GM19099 (cell line): ENCODE data around the gene PLA2G4C.

ENCODE experiments used
- POLR2A ChIP-seq: IDR thresholded peaks from 3 replicates; pipeline ENCODE4 v1.6.1; 2011; ENCODE audit warnings: low read depth; ENCODE audit not compliant: insufficient read length; ENCODE audit errors: extremely low read depth

PLA2G4C gene

GRCh38 chr19:48030073-48030472 is 80.5 kb downstream of the PLA2G4C start:
- no peak for TF ChIP-seq POLR2A

- TF ChIP-seq POLR2A: no peak
Observed at GRCh38 chr19:48029431-48029830, 81.2 kb downstream of the PLA2G4C start.

DNA sequence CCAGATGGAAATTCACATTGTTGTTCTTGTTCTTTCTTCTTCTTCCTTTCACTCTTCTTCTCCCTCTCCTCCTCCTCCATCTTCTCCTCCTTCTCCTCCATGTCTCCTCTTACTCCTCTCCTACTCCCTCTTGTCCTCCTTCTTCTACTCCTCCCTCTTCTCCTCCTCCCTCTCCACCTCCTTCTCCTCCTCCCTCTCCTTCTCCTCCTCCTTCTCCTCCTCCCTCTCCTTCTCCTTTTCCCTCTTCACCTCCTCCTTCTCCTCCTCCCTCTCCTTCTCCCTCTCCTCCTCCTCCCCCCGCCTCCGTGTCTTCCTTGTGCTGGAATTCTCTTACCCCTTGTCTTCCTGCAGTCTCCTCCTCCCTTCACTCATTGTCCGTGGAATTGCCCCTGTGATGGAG is 85.1 kb downstream of the PLA2G4C start:
- no peak for TF ChIP-seq POLR2A

- TF ChIP-seq POLR2A: no peak
Observed at GRCh38 chr19:48023518-48023917, 87.1 kb downstream of the PLA2G4C start.

GRCh38 chr19:48023011-48023410 is 87.6 kb downstream of the PLA2G4C start:
- no peak for TF ChIP-seq POLR2A

- no peak for TF ChIP-seq POLR2A
Observed at GRCh38 chr19:48020686-48021085, 89.9 kb downstream of the PLA2G4C start.

DNA sequence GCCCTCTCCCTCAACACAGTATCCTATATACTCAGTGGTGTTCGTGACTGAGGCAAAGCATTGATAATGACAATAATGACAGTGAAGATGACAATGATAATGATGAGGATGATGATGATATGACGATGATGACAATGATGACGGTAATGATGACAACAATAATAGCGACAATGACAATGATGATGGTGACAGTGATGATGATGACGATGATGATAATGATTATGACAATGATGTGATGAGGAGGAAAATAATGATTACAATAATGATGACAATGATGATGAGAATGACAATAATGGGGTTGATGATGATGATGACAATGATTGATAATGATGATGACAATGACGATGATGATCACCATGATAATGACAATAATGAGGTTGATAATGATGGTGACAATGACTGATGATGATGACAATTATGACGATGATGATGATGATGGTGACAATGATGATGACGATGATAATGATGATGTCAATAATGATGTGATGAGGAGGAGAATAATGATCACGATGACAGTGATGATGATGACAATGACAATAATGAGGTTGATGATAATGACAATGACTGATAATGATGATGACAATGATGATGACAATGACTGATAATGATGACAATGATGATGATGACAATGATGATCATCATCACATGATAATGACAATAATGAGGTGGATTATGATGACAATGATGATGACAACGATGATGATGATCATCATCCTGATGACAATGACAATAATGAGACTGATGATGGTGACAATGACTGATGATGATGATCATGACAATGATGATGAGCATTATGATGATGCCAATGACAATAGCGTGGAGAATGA is 99.5 kb downstream of the PLA2G4C start:
- TF ChIP-seq POLR2A: no peak

GRCh38 chr19:48006762-48007161 is 103.9 kb downstream of the PLA2G4C start:
- TF ChIP-seq POLR2A: no peak

DNA sequence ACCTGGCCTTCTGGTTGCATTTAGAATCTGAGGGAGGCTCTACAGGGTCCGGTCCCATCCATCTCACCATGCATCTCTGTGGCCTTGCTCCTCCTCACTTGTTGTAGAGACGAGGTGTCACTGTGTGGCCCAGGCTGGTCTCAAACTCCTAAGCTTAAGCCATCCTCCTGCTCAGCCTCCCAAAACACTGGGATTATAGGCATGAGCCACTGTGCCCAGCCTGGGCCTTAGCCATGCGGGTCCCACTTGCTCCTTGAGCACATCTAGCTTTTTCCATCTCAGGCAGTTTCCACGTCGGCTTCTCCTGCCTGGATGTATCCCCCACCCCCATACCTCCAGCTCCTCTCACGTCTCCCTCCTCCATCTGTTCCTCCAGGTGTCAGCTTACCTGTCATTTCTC is 106.4 kb downstream of the PLA2G4C start:
- TF ChIP-seq POLR2A: no peak

- no peak for TF ChIP-seq POLR2A
Observed at GRCh38 chr19:48000846-48001245, 109.8 kb downstream of the PLA2G4C start.

GRCh38 chr19:47998800-47999199 is 111.8 kb downstream of the PLA2G4C start:
- TF ChIP-seq POLR2A: no peak
